Lower lobe of right lung (tissue), 2 donors: ENCODE measurements around the gene BOD1. TPM values are rescaled to one million over a fixed set of nuclear protein-coding genes. Genes with fewer than 3 reads are reported as not detected.

Experiments
- ATAC-seq, 2 donors: fragments of 200-7000 bp; cut with Tn5 transposase; one replicate each; pipeline ENCODE4 v1.9.1; 2020 to 2022; ENCODE audit warnings: mild to moderate bottlenecking in 2 of 2, moderate library complexity in 2 of 2
- DNase-seq: peaks from one replicate; pipeline ENCODE4 v3.0.0-alpha.2; 2020
- H3K27ac ChIP-seq: fragments of 200-600 bp; one replicate; pipeline ENCODE4 v1.8.0; 2022
- H3K27me3 ChIP-seq: fragments of 200-600 bp; one replicate; pipeline ENCODE4 v1.8.0; 2022; ENCODE audit warnings: low read depth
- H3K36me3 ChIP-seq: fragments of 200-600 bp; one replicate; pipeline ENCODE4 v1.8.0; 2022; ENCODE audit warnings: mild to moderate bottlenecking
- H3K4me1 ChIP-seq: fragments of 200-600 bp; one replicate; pipeline ENCODE4 v1.8.0; 2022
- H3K4me3 ChIP-seq: fragments of 200-600 bp; one replicate; pipeline ENCODE4 v1.8.0; 2022; ENCODE audit warnings: mild to moderate bottlenecking
- H3K9me3 ChIP-seq: fragments of 200-600 bp; one replicate; pipeline ENCODE4 v1.8.0; 2022
- intact Hi-C: fragments of 100-400 bp; cut with DNase I; formaldehyde crosslinking; loops from one replicate; pipeline ENCODE4 v1.11.0; 2022
- total RNA-seq: library from RNA; stranded (reverse); fragmentation: NEBNext Ultra II Directional; extraction: Animal tissue kit (Norgen Biotek cat#: 25700); gene quantifications from one replicate; pipeline ENCODE4 v1.2.1, GENCODE V29; 2021
- TF ChIP-seq, protein P1 (sequence below): fragments of 200-600 bp; IDR thresholded peaks from one replicate; pipeline ENCODE4 v1.8.0; 2022; ENCODE audit warnings: antibody characterized with exemption, mild to moderate bottlenecking
- donor health status: DM: no; HTN: yes; CAD: no; lungs with severe emphysema.

Gene BOD1
- total RNA-seq, 1 donor from 2014 or later = 35.0 TPM

DNA sequence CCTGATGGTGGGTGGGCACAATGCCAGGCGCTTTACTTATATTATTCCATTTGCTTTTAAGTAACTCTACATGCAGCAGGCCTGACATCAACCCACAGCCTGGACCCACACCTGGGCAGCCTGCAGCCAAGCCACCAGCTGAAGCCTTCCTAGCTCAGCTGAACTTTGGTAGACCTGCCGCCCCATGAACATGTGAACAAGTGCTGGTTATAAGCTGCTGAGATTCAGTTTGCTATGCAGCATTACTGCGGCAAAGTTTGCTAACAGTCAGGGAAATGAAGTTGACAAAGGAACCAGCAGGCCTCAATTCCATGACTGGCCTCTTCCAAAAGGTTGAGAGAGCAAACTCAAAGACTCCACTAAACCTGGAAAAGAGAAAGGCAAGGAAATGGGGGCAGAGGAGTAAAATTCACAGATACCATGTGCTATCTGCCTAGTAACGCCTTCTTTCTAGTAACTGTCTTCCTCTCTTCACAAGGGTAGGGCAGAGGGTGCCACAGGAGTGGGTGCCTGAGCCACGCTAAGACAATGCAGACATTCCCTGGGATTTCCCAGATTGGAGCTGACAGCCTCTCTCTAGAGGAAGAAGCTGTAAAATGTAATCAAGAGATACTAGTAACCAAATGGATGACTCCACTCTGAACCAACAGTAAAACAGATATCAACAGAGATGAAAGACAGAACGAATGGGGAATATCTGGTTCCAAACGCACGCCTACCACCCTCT lies 2.9 kb downstream of the BOD1 start:
- H3K9me3 ChIP-seq = no peaks in the 10 kb centered on the region
- H3K27me3 ChIP-seq = no peaks in the 10 kb centered on the region
- ATAC-seq (no peak), DNase-seq (no peak)
- H3K4me3 ChIP-seq = no peak overlapping the region
- intact Hi-C loops = no loop called here
- H3K4me1 ChIP-seq = peaks cover 36% of the 10 kb centered on the region
- peaks cover 50% of the 10 kb centered on the region for H3K36me3 ChIP-seq
- TF ChIP-seq, protein P1, sequence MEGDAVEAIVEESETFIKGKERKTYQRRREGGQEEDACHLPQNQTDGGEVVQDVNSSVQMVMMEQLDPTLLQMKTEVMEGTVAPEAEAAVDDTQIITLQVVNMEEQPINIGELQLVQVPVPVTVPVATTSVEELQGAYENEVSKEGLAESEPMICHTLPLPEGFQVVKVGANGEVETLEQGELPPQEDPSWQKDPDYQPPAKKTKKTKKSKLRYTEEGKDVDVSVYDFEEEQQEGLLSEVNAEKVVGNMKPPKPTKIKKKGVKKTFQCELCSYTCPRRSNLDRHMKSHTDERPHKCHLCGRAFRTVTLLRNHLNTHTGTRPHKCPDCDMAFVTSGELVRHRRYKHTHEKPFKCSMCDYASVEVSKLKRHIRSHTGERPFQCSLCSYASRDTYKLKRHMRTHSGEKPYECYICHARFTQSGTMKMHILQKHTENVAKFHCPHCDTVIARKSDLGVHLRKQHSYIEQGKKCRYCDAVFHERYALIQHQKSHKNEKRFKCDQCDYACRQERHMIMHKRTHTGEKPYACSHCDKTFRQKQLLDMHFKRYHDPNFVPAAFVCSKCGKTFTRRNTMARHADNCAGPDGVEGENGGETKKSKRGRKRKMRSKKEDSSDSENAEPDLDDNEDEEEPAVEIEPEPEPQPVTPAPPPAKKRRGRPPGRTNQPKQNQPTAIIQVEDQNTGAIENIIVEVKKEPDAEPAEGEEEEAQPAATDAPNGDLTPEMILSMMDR = no peak
- no peak overlapping the region for H3K27ac ChIP-seq

DNA sequence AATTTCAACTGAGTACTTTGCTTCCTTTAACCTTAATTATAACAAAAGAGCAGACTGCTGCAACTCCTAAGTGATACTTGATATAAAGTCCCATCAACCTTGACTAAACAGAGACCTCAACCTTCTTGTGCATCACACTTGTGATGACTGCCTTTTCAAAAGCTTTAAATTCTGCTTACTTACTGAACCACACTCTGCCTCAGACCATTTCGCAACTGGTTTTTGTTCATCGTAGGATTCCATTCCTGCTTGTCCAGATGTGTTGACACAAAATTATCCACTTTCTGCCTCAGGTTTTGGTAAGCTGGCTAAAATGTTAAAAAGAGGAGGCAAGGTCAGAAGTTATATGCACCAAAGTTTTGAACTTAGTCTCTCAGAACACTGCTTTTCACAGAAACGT lies 3.5 kb downstream of the BOD1 start:
- H3K9me3 ChIP-seq = no peaks in the 10 kb centered on the region
- intact Hi-C loops = no loop called here
- H3K4me1 ChIP-seq = peaks cover 36% of the 10 kb centered on the region
- H3K4me3 ChIP-seq = no peak overlapping the region
- ATAC-seq (no peak), DNase-seq (no peak)
- H3K36me3 ChIP-seq = peaks cover 56% of the 10 kb centered on the region
- TF ChIP-seq, protein P1 = no peak
- no peaks in the 10 kb centered on the region for H3K27me3 ChIP-seq
- H3K27ac ChIP-seq = no peak overlapping the region

DNA sequence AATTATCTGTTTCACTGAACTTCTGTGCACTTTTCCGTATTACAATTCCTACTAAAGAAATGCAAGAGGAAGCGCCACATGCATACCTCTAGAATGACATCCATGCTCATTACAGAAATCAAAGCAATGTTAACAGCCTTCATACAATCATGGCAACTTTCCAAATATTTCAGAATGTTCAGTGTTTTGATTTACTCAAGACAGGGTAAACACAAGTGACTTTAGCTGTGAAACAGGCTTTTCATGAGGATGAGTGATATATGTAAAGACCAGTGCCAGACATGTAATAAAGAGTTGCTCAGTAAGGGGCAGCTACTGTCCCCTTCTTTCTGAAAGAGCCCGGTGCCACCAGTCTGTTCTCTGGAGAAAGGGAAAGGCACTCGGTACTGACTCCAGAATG lies 4.7 kb downstream of the BOD1 start:
- no peaks in the 10 kb centered on the region for H3K9me3 ChIP-seq
- no peak overlapping the region for H3K4me3 ChIP-seq
- no peak for DNase-seq
- peaks cover 31% of the 10 kb centered on the region for H3K4me1 ChIP-seq
- intact Hi-C loops = no loop called here
- H3K27me3 ChIP-seq = no peaks in the 10 kb centered on the region
- no peak for ATAC-seq
- TF ChIP-seq, protein P1 = no peak
- H3K27ac ChIP-seq = no peak overlapping the region
- H3K36me3 ChIP-seq = peaks cover 69% of the 10 kb centered on the region

DNA sequence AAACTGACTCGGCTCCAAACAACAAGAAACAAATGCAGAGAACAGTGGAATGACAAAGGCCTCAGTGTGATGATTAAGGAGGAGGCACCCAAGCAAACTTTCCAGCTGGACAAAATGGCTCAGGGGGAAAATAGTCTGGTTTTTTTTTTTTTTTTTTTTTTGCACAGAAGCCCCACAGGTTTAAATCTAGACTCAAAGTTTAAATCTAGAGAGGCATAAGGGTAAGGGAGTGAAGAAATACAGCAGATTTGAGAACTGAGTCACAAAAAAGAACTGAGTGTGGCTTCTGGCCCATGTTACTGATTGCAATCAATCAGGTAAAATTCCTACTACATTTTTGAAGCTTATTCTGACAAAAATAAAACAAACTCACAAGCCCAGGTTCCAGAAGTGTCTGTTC lies 12.3 kb downstream of the BOD1 start:
- intact Hi-C loops = no loop called here
- no peak for ATAC-seq
- no peak overlapping the region for H3K4me3 ChIP-seq

DNA sequence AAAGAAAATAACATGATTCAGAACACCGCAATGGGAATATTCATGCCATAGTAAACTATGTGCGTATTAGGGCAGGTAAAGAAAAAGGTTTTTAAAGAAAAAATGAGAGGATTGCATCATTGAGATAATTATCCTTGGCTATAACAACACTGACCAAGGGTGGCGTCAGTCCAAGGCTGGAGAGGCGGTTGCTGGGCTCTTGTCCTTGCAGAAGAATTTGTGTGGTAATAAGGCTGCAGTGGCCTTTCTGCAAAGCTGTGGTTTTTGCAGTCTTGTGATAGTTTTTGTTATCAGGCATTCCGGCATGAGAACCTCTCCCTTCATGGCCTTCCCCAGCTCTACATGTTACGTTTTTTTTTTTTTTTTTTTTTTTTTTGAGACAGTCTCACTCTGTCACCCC lies 14.0 kb downstream of the BOD1 start:
- Histone ChIP-seq H3K27ac (no peak overlapping the region), H3K4me3 (no peak overlapping the region), H3K36me3 (peaks cover 31% of the 10 kb centered on the region), H3K27me3 (no peaks in the 10 kb centered on the region), H3K4me1 (no peaks in the 10 kb centered on the region), H3K9me3 (no peaks in the 10 kb centered on the region)
- ATAC-seq = peak; percentile 66 to 71
- peak; percentile 75 for DNase-seq
- TF ChIP-seq, protein P1 = no peak
- intact Hi-C loops = no loop called here

More for the DNA sequence above, 12.3 kb downstream of the BOD1 start:
- Histone ChIP-seq H3K36me3 (peaks cover 48% of the 10 kb centered on the region), H3K9me3 (no peaks in the 10 kb centered on the region), H3K27ac (no peak overlapping the region), H3K4me1 (no peaks in the 10 kb centered on the region), H3K27me3 (no peaks in the 10 kb centered on the region)
- no peak for DNase-seq
- TF ChIP-seq, protein P1 = no peak
